GM12801 (cell line): ENCODE results near the gene GPD2.

Experiments used
- TF ChIP-seq, protein P1 (sequence below): IDR thresholded peaks from one replicate; pipeline ENCODE4 v1.5.1; 2011; ENCODE audit warnings: control low read depth; ENCODE audit not compliant: insufficient read length; ENCODE audit errors: extremely low read depth

The GPD2 gene

DNA sequence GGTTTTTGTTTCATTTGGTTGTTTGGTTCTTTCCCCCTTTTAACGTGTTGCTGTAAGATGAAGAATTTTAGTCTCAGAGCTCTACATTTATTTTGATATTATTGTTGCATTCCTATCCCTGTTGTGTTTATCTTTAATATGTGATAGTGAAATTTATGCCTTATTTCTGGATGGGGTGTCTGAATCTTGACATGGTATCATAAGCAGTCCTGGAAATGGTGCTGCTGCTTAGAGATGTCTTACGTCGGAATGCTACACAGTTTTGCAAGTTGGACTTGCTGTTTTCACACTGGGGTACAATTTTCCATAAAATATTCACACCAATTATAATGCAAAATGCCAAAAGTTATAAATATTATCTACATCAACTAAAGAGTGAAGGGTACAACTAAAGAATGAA lies 164.0 kb downstream of the GPD2 start:
- TF ChIP-seq, protein P1, sequence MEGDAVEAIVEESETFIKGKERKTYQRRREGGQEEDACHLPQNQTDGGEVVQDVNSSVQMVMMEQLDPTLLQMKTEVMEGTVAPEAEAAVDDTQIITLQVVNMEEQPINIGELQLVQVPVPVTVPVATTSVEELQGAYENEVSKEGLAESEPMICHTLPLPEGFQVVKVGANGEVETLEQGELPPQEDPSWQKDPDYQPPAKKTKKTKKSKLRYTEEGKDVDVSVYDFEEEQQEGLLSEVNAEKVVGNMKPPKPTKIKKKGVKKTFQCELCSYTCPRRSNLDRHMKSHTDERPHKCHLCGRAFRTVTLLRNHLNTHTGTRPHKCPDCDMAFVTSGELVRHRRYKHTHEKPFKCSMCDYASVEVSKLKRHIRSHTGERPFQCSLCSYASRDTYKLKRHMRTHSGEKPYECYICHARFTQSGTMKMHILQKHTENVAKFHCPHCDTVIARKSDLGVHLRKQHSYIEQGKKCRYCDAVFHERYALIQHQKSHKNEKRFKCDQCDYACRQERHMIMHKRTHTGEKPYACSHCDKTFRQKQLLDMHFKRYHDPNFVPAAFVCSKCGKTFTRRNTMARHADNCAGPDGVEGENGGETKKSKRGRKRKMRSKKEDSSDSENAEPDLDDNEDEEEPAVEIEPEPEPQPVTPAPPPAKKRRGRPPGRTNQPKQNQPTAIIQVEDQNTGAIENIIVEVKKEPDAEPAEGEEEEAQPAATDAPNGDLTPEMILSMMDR = no peak

- TF ChIP-seq, protein P1 = no peak
Measured at GRCh38 chr2:156601855-156602551, 165.8 kb downstream of the GPD2 start.

- TF ChIP-seq, protein P1 = no peak
Measured at GRCh38 chr2:156602552-156602933, 166.4 kb downstream of the GPD2 start.

GRCh38 chr2:156615836-156616322 lies 179.7 kb downstream of the GPD2 start:
- TF ChIP-seq, protein P1 = no peak

DNA sequence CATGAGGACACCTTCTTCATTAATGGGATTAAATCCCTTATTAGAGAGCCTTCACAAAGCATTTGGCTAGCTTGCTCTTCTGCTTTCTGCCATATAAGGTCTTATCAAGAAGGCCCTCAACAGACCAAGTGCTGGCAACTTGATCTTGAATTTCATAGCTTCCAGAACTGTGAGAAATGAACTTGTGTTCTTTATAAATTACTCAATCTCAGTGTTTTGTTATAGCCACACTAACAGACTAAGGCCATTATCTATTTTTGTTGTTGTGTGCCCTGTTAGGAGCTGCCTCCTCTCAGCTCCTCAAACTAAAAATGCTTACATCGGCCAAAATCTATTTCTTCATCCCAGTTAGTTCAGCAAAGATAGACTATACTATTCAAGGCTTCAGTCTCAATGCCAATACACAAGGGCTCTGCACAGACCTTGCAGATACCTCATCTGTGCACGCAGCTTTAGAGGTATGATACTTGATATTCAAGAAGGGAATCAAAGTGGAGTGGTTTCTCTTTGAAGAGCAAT lies 182.9 kb downstream of the GPD2 start:
- TF ChIP-seq, protein P1 = no peak

DNA sequence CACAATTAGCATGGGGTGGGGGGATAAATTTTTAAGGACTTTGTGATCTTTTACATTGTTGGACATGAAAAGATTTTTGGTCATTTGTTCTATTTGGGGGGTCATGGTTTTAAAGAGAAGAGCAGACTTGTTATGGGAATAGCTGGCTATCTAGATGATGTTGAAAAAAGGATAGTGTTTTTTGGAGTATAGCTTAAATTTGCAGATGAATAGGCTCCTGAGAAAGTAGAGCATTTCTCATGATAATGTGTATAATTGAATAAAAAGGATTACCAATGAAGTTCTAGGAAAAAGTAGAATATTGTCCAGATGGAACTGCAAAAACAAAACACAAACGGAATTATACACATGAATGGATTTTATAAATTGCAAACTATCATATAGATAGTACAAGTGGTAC lies 186.3 kb downstream of the GPD2 start:
- TF ChIP-seq, protein P1 = no peak

GRCh38 chr2:156625360-156626170 lies 189.4 kb downstream of the GPD2 start:
- TF ChIP-seq, protein P1 = no peak
